HL-60/S4 treated with retinoic acid at 250 ng/mL for 4 days and 3 days (cell line): ENCODE data around the gene SH3YL1.

Source experiments
- in situ Hi-C: fragments of 300-500 bp; cut with MboI; formaldehyde crosslinking; loops from 2 replicates; pipeline ENCODE4 v1.7.0; 2022; ENCODE audit warnings: low sequenced_read_pairs

The SH3YL1 gene

DNA sequence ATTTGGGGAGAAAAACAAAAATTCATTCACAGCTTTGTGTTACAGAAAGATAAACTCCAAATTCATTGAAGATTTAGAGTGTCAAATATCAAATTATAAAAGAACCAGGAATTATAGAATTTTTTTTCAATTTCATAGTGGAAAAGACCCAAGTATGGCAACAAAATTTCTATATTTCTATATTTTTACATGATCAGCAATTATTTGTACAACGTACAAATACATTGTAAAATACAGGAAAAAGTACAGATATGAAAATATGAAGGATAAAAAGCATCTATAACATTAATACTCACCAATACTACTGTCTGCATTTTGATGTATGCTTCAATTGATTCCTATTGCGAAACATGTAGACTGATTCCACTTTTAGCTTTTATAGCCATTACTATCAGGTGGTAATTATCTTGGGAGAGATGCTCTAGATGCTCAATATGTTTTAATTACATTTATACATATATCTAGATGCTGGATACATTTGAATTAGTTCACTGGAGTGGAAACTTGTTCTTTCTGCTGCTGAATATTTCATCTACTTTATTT is 4.0 kb downstream of the SH3YL1 start:
- in situ Hi-C loops, result no loop called here

DNA sequence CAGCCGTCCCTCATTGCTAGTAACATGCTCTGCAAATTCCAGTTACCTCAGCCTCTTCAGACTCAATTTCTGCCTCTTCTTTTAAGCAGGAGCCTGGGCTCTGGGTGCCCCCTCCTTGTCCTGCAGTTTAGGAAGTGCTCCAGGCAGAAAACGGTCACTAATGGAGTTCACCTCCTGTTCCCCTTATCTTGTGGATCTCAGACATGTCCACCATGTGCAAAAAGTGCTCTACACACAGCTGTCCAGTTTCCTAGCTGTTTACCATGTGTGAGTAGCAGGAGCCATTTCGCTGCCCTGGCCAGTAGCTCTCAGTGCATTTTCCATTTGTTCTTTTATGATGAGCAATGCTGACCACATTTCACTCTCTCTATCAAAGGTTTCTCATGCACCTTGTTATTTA is 4.9 kb downstream of the SH3YL1 start:
- in situ Hi-C loops, result no loop called here

DNA sequence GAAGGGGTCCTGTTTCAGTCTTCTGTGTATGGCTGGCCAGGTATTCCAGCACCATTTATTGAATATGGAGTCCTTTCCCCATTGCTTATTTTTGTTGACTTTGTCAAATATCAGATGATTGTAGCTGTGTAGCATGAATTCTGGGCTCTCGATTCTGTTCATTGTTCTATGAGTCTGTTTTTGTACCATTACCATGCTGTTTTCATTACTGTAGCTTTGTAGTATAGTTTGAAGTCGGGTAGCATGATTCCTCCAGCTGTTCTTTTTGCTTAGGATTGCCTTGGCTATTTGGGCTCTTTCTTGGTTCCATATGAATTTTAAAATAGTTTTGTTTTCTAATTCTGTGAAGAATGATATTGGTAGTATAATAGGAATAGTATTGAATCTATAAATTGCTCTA is 6.0 kb downstream of the SH3YL1 start:
- in situ Hi-C loops, result no loop called here

DNA sequence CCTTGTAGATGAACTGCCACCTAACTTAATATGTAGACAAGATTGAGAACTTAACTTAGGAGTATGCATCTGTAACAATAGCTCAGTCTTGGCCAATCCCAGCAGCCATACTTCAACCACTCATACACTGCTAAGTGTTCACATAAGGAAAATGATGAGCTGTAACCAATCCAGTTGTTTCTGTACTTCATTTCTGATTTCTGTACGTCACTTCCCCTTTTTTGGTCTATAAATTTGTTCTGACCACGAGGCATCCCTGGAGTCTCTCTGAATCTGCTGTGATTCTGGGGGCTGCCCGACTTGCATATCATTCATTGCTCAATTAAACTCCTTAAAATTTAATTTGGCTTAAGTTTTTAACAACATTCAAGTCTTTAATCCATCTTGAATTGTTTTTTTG is 6.4 kb downstream of the SH3YL1 start:
- in situ Hi-C loops, result no loop called here

DNA sequence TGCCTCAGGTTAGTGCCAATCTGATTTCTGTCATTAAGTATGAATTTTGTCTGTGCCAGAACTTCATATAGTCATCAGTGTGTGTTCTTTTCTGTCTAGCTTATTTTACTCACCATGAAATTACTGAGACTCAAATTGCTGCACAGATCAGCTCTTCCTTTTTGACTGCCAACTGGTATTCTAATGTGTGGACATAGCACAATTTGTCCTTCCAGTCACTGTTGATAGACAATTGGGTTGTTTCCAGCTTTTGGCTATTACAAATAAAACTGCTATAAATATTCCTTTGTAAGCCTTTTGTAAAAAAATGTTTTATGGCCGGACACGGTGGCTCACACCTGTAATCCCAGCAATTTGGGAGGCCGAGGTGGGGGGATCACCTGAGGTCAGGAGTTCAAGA is 7.7 kb downstream of the SH3YL1 start:
- in situ Hi-C loops, result no loop called here

DNA sequence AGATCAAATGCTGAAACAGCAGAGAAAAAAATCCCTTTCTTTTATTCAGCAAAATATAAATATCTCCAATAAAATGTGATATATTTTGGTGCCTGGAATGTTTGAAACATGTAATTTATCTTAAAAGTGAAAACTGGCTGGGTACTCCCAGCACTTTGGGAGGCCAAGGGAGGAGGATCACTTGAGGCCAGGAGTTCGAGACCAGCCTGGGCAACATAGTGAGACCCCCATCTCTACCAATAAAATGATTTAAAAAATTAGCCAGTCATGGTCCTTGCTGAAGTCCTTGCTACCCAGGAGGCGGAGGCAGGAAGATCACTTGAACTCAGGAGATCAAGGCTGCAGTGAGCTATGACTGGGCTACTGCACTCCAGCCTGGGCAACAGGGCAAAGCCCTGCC is 8.6 kb downstream of the SH3YL1 start:
- in situ Hi-C loops, result no loop called here

DNA sequence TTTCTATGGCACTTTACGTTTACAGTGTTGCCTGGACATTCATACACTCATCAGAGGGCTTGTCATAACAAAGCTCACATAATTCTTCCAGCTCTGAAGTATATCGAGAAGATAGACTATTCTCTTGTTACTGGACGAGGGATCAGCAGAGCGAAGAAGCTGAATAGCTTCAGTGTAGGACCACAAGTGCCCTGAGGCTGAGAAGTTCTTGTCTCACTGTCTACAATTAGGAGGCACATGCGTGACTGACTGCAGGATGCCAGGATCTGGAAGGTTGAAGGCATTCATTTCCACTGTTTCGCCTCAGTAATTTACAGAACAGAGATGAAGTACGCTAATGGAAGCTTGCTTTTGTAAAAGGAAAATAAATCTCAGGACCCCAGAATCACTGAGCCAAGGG is 9.6 kb downstream of the SH3YL1 start:
- in situ Hi-C loops, result no loop called here

DNA sequence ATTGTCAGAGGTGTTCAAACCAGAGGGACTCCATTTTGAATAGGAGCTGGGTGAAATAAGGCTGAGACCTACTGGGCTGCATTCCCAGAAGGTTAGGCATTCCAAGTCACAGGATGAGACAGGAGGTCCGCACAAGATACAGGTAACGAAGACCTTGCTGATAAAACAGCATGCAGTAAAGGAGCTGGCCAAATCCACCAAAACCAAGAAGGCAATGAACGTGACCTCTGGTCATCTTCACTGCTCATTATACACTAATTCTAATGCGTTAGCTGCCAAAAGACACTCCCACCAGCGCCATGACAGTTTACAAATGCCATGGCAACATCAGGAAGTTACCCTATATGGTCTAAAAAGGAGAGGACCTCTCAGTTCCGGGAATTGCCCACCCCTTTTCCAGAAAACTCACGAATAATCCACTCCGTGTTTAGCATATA is 10.6 kb downstream of the SH3YL1 start:
- in situ Hi-C loops, result no loop called here

DNA sequence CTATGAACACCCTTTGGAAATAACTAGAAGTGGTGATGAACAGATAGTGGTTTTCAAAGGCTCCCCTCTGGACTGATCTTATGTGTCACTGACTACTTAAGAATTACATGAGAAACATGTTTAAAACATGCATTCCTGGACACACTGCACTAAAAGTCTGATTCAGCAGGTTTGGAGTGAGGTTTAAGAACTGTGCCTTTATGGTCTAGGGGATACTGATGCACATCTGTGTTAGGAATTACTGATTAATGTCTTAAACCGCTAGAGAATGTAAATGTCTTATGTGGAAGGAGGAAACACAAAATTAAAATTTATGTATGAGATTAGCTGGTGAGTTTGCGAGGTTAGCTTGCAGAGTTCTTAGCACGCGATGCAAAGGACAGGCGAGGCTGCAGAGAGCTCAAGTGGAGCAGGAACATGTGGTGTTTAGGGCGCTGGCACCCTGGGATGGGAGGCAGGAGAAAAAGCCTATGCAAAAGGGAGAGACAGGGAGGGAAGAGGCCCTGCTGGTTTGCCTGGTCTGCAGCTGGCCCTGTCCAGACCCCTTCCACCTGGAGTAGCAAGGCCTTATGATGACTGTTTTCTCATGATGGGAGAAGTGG is 11.7 kb downstream of the SH3YL1 start:
- in situ Hi-C loops, result no loop called here

DNA sequence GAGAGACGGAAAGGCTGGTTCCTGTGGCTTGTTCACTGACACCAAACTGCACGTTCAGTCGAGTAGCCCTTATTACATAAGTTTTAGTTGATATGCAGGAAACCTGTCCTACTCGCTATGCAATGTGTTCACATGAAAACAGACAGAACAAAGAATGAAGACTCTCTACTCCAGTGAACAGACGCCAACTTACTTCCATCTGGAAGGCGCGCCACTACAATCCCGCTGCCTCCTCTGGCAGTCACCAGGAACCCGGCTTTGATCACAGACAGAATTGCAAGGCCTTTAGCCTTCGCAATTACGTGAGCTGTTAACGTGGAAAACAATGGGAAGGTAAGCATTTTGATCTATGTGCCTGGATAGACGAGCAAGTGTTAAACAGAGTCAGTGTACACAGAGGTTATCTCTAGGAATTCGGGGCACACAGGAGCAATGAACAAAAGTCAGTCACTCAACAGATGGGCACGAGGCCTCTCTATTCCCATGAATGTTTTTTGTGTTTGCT is 14.2 kb downstream of the SH3YL1 start:
- in situ Hi-C loops, result no loop called here

DNA sequence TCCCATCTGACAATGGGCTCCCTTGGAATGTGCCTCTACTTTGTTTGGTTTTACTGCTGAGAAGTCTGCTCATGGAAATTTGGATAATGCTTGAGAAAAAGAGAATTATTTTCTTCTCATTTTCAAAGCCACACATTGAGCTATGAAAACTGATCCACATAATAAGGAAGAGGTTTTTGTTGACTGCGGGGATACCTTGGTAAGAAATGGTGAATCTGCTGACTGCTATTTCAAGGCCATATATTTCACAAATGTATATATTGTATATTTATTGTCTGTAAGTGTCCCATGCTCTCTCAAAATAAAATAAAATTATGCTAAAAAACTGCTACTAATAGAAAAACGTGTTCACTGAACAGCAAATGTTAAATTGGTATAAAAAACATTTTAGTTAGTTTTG is 15.1 kb downstream of the SH3YL1 start:
- in situ Hi-C loops, result no loop called here

DNA sequence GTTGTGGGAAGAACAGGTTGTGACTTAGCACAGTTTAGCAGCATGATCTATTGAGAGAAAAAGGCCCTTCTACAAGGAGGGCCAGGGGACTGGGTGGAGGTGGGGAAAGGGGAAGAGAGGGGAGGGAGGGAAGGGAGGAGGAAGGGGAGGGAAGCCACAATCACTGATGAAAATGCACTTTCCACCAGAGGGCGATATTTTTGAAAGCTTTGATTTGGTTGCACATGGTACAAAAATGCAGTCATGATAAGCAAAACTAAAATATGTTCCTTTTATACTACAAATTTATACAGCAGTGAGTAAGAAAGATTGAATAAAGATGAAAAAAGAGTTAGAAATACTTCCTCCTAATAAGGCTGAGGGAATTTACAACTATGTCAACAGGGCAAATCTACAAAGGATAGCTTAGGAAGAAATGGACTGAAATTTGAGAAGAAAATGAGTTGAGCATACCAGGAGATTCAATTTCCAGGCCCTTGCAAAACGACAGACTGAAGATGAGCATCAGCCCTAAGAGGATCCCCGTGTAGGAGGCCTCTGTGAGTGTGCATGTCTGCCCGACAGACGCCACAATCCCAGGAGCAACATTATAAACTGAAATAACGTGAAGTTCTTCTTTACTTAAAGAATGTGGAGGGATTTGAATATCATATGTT is 17.2 kb downstream of the SH3YL1 start:
- in situ Hi-C loops, result no loop called here

DNA sequence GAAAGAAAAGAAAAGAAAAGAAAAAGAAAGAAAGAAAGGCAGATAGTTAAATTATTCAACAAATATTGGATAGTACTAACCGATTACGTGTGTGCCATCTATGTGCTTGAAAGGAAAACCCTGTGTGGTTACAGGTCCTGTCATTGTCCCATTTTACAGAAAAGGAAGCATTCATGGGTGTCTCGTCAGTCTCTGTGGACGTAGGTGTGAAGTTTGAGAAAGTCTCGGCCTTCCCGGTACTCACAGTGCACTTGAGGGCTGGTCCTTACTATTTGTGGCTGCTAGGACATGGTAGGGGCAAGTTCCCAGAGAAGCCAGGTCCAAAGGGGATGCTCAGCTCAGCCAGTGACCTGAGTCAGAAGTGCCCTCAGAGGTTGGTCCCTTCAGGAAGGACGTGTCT is 19.3 kb downstream of the SH3YL1 start:
- in situ Hi-C loops, result no loop called here

DNA sequence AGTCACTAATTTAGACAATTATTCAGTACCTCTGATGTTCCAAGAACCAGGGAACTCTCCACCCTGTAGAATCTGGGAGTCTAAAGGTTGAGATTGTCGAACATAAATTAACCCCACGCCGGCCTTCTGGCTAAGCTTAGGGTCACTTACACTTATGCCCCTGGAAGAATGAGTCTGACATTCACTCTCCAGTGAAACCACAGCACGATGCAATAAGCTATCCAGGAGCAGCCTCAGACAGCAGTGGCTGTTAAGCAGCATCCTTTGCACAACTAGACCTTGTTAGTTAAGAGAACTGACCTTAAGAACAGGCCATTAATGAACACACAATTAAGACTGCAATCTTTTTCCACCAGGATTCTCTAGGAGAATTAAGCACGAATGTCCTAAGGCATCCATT is 25.0 kb downstream of the SH3YL1 start:
- in situ Hi-C loops, result no loop called here

DNA sequence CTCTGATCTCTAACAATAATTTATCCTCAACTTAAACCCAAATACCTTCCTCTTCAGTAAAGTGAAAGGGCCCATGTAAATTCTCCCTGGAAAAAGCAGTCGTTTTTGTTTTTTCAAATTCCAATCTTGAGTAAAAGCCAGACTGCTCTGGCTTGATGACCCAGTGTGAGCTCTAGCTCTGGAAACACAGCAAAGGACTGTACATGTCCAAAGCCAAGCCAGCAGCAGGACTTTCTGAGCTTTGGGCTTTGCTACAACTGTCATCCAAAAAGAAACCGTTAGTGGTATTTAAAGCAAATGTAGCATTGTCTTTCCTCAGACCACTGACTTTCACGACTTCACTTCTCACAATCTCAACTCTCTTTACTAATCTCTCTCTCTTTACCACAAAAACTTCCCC is 25.4 kb downstream of the SH3YL1 start:
- in situ Hi-C loops, result no loop called here

DNA sequence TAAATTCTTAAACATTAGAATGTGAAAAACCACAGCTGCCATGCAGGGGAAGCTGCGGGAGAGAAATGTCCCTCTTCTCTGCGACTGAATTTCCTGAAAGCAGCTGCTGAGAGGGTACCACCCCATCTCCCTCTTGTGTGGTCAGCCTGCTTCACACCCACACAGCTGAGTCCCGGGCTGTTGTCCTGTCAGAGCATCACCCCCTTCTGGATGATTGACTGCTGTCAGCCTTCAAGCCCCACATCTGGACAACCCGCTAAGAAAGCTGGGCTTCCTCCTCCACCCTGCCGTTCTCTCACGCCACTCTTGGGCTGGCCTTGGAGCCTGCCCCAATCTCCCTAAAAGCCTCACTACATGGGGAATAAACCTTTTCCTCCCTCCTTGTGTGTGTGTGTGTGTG is 26.0 kb downstream of the SH3YL1 start:
- in situ Hi-C loops, result no loop called here

DNA sequence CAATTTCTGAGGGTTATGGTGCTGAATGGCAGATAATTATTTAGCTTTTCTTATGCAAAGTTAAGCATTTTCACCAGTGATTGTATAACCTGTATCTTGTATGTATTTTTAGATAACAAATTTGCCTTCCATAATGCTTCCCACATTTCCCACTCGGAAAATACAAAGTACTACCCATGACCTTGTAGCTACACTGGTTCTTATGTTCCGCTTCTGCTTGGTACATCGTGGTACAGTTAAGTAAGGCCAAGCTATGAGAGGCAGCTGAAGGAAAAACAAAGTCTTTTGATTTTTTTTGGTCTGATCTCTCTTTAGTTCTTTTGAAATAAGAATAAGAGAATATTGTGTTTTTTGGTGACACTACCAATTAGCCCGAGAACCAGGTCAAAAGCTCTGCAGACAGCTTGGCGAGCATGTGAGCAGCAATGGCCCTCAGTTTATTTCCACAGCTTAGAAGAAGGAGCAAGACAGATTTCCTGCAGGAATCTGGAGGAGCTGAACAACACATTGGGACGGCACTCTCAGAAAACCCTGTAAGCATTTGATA is 26.8 kb downstream of the SH3YL1 start:
- in situ Hi-C loops, result no loop called here

DNA sequence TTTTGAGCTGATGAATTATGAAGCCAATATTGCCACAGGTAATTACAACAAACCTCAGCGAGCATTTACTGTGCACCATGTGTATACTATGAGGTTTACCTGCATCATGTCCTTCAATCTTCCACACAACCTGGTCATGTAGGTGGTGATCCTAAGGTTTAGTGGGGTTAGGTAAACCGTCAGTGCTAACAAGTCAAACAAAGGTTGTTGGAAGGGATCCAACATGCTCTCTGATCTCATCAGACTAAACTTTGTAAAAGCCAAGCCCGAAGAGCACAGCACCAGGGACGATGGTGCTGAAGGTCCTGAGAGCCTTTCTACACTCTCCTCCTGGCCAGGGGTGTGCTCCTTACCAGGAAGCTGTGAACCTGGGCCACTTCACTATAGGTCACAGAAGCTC is 29.4 kb downstream of the SH3YL1 start:
- in situ Hi-C loops, result no loop called here

DNA sequence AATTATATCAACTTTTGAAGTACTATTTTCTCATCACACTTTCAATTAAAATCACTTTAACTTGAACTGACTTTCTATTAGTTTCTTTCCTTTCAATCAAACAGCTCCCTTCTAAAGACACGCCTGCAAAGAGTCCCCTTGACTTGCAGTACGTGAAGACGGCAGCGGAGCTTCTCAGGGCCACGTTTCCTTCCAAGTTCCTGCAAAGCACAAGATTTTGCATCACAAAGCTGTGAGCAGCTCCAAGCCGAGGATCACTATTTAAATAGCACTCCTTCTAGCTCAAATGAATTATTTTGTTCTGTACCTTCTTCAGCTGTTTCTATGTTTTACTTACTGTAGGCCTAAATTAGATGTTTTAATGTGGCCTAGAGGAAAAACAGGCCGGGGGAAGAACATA is 30.8 kb downstream of the SH3YL1 start:
- in situ Hi-C loops, result no loop called here

DNA sequence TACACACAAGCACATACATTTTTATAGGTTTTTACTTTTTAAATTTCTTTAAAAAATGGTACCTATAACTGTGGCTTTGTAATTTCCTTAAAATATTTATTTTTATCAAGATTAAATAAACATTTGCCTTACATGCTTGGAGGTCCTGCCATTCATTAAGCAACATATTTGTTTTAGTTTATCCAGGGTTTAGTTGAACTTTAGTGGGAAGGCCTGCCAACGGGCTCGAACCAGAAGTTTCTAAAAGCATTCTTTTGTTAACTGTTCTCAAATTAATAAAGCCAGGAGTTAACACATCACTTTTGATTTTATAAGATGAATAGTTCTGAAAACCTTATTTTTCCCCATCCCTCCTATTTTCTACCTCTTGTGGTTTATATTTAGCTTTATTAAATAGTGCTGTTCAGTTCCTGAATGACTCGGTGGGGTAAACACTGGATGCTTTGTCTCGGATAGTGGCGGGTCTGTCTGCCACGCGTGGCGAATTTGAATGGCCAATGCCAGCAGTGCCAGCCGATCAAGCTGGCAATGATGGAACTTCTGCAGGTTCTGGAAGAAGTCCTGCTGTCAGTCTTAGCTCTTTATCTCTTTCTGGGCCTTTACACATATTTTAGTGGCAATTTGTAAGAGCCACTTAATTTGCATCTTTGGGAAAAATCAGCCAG is 32.2 kb downstream of the SH3YL1 start:
- in situ Hi-C loops, result no loop called here

DNA sequence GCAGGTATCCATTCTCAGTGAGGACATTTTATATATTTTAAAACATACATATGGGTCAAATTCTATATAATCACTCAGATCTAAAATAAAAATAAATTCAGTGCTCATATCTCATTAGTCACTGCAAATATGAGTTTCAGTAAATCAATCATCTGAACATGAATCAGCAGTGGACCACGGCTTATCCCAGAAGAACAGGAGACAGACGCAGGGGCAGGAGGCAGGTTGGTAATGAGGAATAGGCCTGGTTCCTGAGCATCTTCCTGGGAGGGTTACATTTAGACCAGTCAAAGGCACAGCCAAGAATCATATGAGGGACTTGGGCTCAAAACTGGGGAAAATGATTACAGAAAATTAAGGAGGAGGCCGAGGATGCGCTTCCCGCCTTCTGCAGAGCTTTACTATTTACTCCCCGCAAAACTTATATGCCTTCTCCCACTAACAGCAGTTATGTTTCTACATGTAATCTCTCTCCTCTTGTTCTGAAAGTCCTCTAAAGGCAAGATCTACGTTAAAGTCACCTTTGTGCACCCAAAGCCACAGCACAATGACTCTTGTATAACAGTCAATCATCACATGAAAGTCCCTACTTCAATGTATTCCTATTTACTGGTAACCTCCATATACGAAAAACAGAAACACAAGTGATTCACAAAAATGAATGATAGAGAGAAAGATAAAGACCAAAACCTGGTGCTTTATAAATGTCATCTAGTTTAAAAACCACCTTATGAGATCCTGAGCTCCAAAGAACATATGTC is 35.1 kb downstream of the SH3YL1 start:
- in situ Hi-C loops, result no loop called here
